NCI-H82 (cell line): ENCODE results near the gene CYP2W1.

Experiments used
- DNase-seq: peaks from one replicate; lab custom pipeline; 2025; lab: John Stamatoyannopoulos, UW

CYP2W1 gene

DNA sequence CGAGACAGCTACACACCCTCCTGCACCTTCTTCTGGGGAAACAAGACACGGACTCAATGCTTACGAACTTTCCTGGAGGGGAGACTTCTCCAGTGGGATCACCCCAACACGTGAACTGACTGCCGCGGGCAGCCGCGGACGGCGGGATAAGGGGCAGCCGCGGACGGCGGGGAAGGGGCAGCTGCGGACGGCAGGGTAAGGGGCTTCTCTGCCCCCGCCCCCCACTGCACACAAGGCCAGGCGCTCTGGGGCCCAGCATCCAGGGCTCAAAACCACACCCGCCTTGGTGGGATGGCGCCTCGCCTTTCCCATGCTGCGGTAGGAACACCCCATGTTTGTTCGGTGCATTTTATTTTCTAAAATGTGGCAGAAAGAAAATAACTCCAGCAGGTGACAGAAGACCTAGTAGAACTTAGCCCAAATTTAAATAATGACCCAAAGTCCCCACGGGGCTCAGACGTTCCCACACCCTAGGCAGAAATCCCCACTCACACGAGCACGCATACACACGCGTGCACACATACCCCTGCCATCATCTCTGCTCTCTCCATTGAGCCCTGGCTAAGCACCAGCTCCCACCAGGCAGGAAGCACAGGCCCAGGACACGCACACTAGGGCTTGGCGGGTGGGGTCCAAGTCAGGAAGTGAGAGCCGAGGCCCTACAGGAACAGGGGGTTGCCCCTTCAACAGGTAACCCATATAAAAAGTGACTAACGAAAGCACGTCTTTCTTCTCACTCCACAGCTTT is 34.8 kb downstream of the CYP2W1 start:
- DNase-seq: no peak

DNA sequence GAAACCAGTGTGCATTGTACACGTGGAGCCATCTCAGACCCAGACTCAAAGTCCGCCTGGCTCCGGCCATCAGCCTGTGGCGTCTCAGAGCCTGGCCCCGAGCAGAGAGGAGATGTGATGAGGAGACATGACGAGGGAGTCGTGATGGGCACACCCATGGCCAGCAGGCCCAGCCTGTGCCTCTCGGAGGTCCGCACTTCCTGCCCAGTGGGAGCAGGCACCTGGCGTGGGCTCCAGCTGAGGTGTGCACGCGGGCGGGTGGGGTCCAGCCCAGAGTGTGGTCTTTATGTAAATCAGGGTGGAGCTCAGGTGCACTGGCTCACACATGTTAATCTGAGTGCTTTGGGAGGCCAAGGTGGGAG is 35.3 kb downstream of the CYP2W1 start:
- no peak for DNase-seq

DNA sequence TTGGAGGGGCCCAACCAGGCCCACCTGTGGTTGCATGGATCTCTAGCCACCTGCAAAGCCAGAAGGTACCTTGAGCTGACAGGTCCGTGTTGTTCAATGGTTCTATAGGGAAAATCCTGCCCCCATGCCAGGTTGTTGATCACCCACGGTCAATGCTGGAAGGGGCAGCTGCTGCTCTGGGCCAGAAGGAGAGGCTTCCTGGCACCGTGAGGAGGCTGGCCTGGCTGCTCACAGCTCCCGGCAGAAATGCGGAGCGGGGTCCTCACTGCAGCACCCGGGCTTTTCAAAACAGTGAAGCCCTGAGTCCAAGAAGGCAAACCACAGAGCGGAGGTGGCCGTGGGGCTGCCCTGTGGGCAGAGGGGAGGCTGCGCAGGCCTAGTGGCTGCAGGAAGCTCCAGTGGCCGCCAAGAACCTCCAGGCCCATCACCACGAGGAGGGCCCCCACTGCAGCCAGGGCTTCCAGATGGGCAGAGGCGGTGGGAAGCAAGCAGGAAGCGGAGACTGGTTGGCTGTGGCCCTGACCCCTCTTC is 36.3 kb downstream of the CYP2W1 start:
- DNase-seq: no peak

DNA sequence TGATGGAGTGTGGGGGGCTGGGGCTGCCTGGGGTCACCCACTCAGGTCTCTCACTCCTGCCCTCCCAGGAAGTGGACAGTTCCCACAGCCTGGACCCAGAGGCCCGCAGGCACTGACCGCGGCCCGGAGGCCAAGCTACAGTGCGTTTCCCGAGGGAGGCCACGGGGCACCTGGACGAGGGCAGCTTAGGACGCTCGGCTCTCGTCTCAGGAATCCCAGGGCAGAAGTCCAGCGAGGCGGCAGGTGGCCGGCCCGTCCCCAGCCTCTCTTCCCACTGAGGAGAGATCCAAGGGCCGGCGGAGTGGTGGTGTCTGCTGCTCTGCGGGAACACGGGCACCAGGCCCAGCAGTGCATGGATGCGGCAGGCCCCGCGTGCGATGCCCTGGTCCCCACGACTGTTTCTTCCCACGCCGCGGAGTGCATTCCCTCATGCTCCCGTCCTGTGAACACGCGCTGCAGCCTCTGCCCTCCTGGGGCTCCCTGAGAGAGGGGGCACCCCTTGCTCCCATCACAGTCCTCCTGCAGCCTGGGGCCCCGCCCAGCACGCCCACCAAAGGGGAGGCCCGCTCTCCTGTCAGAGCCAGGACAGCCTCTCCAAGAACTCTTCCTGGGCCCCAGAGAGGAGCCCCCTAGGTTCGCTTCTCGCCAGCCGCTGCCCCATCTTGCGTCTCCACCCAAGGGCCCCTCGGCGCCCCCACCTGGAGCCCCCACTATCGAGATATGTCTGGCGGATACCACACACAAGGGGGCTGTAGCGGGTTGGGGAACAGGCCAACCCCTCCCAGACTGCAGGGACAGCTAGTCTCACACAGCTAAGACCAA is 37.0 kb downstream of the CYP2W1 start:
- DNase-seq: no peak

DNA sequence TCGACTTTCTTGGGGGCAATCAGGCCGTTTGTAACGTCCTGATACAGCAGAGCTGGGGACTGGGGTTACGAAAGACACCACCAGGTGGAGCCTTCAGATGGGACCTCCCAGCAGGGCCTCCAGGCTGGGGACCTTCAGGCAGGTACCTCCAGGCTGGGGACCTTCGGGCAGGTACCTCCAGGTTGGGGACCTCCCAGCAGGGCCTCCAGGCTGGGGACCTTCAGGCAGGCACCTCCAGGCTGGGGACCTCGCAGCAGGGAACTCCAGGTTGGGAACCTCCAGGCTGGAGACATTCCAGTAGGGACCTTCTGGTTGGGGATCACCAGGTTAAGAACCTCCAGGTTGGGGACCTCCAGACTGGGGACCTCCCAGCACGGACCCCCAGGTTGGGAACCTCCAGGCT is 37.9 kb downstream of the CYP2W1 start:
- DNase-seq: no peak

DNA sequence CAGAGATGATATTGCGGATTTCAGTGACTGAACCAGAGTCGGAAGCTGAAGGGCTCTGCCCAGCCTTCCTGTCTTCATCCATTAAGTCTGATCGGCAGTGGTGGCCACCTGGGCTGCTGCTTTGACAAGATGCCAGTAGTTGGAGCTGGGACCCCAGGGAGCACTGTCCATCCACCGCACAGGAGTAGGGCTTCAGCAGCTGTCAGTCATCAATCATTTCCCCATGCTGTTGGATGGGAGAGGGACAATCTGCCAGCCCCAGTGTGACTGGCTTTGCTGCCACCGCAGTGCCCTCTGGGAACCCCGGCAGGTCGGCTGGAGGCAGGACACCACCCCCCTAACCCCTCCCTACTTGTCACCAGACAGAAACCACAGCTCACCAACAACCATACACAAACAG is 38.4 kb downstream of the CYP2W1 start:
- DNase-seq: no peak

DNA sequence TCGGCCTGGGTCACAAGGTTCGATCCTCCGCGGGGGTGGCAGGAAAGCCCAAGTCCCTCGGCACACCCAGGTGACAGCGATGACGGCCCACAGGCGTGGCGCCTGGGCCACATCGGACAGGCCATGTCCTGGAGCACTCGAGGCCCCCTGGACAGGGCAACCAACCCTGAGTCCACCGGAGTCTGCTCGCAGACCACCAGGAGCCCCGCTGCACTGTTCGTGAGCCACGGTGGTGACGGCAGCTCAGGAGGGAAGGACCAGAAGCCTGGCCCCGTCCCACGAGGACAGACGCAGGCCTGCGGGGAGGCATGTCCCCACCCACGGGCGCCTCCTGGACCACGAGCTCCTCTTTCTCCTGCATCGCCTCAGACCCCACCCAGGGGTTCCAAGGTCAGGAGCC is 39.0 kb downstream of the CYP2W1 start:
- no peak for DNase-seq

DNA sequence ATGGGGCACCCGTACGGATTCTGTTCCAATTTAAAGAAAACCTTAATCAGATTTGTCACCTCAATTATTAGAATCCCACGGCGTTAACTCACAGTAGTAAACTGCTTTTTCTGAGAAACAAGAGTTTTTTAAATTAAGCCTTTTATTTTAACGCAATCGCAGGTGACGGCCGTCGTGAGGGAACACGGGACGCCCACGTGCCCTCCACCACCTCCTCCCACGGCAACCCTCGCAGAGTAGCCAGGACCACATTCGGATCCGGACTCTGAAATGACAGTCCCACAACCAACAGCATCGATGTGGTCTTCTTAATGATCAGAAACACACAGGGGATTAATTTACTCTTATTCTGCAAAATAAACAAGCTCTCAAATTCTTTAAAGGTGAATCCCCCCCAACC is 39.4 kb downstream of the CYP2W1 start:
- no peak for DNase-seq

DNA sequence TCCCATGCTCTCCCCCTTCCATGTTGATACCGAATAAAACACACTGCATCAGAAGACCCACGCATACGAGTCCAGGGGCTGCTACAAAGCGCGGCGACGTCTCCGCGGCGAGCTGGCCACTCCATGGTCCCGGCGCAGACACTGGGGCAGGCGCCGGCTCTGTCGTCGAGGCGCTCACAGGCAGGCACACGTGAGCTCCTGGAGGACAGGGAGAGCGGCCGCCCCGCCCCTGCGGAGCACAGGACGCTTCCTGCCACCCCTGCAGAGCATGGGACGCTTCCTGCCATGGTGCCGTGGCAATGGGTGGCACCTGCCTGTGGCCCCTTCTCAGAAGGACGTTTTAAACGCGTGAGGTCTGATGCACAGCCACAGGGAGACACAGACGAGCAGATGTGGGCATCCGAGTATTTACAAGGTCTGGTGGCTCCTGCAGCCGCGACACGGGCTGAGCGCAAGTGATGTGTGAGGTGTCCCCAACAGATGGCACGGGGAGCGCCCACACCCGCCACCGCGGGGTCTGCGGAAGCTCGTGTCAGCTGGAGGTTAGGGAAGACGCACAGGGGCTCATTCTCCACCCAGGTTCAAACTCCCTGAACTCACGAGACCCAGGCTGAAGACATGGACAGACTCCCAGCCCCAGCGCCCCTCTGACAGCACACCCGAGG is 40.0 kb downstream of the CYP2W1 start:
- no peak for DNase-seq

DNA sequence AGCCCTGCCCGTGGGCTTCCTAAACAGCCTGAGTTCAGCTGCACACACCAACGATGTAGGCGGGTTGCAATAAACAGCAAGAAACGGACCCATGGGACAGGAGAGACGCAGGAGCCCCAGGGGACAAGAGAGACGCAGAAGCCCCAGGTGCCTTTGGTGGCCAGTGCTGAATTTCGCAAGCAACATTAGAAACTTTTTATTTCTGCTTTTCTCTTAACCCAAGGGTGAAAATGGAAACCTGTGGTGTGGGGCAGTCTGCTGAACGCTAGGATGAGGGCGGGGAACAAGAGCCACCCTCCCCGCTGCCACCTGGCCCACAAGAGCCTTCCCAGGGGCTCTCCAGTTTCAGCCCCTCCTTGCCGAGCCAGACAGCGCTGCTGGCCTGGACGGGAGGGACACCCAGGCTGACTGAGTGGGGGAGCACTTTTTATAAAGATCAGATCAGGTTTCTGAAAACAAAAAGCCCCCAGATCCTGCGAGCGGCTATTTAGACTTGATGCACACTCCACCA is 41.4 kb downstream of the CYP2W1 start:
- DNase-seq: no peak

DNA sequence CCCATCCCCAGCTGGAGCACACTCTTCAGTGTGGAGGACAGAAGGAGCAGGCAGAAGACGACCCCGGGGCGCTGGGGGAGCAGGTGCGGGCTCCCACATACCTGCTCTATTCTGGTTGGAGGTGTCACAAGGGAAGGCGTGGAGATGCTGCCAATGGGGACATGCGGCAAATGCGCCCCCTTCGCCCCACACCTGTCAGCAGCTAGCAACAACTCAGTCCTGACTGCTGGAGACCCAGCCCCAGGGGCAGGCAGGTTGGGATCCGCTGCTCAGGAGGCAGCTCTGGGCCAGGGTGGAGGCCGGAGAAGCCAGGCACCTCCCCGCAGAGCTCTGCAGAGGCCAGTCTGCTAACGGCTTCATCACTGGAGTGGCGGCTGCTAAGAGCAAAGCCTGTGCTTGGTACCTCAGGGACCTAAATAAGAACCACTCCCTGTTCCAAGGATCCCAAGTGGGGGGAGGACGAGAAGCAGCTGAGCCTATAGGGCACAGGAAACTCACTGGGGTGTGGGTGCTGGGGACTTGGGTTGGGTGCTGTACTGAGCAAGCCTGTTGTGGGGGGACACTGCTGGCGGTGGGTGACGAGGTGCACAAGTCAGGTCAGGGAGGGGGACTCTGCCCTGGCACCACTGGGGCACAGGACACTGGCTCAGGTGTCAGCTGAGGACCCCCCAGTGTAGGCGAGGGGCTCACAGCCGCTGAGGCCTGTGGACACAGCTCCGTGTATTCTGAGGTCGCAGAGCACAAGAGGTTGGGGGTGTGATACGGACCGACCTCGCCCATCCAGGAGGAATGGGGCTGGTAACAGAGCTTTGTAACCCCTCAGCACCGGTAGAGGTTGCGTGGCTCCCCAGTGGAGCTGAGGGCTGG is 42.1 kb downstream of the CYP2W1 start:
- DNase-seq: no peak

DNA sequence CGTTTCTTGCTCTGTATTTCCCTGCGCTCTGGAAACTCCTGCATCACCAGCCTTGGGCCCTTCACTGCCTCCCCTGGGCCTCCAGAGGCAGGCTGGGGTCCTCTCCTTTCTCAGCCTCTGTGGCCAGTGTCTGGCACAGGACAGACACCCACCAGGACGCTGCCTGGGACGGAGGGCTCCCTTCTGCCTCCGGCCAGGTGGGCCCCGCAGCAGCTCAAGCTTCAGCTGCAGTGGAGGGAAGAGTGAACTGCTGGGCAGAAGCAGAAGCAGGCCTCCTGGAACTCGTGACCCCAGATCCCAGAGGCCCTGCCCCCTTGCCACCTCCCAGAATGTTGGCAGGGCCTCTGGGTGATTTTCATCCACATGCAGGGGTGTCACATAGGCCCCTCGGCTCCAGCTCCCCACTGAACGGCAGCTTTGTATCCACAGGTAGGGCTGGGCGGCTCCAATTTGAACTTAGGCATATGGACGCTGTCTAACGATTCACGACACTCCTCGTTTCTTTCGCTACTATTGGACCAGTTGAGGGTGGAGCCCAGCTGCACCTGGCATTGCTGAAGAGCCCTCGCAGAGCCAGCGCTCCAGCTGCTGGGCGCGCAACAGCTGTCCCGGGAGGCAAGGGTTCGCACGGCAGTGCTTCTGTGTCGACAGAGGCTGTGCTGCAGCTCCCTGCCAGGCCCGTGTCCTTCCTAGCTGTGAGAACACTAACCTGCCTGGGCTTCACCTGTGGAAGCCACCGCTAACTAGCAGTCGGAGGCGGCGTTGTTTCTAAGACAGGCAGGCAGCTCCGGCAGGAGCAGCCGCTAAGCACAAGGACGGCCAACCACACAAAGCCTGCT is 43.0 kb downstream of the CYP2W1 start:
- DNase-seq: no peak

DNA sequence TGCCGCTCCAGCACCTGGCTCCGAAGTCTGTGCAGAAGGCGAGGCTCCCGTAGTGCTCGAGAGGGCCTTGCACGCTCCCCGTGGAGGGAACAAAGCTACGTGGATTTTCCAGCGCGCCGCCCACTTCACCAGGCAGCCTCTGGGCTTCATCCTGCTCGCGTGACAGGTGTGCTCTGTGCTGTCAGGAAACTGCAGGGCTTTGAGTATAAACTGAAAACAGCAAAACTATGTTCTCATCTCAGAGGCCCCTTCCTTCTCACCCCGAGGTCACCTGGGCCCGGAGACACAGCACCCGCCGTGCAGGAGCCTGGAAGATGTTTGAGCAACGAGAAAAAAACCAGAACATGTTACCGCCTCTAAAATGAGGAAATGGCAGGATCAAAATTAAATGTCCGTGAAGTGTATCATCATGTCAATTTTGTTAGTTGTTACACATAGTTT is 43.8 kb downstream of the CYP2W1 start:
- no peak for DNase-seq

DNA sequence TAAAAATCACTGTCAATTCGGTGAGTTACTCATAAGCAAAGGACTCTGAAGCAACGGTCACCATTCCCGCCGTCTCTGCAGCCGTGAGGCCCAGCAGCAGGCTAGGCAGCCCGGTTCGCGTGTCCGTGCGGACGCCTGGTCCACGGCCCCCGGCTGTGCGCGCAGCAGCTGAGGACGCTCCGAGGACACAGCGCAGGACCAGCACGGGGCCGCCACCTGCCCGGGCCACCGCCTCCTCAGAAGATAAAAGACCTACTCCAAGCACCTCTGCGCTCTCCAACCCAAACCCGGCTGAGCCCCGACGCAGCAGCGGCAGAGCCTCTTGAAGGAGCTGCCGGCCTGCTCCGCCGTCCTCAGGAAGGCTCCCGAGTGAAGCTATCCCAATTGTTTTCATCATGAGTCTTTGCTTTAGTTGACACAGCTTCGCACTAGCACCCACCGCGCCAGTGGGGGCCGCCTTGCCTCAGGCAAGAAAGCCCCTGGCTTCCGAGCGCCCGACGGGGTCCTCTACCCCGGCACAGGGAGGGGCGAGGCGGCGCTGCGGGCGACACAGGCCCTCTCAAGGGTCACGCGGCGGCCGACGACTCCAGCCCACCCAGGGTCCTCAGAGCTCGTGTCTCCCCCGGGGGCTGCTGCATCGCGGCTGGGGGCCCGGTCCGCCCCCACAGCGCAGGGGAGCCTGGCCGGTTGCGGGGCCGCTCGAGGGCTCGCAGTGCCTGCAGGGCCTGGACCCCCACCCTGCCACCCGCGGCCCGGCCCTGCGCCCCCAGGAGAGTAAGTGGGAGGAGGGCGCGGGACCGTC is 44.5 kb downstream of the CYP2W1 start:
- peak; percentile 51 for DNase-seq

DNA sequence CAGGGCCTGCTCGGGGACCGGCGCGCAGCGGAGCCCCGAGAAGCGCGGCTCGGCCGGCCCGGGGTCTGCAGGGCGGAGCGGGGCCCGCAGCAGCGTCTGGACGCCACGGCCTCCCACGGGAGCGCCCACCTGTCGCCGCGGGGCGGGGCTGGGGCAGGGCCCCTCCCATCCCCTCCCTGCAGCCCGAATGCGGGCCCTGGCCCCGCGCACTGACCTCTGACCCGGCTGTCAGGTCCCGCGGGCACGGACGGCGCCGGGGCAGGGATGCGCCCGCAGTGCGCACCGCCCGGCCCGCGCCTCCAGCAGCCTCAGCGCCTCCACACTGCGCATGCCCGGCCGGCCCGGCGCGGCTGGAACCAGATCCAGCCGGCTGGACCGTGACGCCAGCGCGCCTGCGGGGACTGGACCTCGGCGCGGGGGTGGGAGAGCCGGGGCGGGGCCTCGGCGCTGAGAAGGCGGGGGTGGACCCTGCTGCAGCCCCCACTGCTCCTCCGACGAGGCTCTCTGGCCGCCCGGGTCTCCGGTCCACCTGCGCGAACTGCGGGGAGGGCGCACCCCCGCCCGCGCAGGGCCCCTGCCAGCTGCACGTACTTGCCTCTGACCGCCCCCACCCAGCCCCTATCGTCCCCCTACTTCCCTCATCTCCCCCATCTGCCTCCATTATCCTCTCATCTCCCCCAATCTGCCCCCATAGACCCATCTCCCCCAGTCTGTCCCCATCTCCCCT is 45.2 kb downstream of the CYP2W1 start:
- peak; percentile 92 for DNase-seq

DNA sequence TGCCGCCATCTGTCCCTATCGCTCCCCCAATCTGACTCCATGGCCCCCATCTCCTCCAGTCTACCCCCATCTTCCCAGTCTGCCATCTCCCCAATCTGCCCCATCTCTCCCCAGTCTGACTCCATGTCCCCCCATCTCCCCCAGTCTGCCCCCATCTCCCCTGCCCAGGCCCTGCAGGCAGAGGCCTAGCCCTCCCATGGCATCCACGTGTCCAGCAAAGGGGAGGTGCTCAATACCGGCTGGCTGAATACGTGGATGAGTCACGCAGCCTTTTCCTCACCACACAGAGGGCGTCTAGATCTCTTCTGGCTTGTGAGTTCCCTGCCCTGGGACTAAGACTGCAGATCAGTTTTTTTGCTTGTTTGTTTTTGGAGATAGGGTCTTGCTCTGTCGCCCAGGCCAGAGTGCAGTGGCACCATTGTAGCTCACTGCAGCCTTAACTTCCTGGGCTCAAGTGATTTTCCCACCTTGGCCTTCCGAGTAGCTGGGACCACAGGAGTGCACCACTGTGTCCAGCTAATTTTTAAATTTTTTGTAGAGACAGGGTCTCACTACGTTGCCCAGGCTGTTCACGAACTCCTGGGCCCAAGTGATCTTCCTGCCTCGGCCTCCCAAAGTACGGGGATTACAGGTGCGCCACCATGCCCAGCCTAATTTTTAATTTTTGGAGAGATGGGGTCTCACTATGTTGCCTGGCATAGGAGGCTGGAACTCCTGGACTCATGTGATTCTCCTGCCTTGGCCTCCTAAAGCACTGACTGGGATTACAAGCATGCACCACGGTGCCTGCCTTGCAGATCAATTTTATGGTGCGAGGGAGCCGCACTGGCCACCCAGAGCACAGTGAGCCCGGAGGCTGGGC is 46.0 kb downstream of the CYP2W1 start:
- DNase-seq: peak; percentile 78

DNA sequence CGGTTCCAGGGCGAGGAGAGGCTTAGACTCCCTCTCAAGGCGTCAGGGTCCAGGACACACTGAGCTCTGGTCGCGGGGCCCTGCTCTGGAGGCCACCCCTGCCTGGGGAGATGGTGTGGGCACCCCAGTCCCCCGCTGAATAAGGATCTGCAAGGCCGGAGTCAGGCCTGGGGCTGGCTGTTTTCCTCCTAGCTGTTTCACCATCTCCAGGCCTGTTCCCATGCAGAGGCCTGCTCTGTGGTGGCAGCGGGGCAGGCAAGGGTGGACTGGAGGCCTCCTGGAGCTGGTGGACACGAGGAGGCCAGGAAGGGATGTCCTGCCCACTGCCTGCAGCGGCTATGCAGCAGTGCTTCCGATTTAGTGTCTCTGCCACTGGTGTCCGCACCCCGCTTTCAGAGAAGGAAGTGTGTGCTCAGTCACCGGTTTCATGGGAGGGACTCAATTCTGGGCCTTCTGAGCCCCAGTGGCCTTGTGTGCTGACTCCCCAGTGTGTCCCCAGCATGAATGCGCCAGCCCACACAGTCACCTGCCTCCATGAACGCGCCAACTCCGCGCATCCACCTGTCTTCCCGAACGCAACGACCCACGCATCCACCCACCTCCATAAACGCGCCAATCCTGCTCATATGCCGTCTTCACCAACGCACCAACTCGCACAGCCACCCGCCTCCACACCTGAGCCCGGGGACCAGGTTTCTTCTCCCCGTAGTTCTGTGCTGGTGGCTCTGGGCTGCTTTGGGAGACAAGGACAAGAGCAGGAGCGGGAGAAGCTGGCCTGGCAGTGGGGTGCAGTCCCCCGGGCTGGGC is 46.9 kb downstream of the CYP2W1 start:
- DNase-seq: no peak
